Thoracic aorta (tissue), 2 donors: Measurements from ENCODE around the gene SLC30A1. TPM values are rescaled to one million over a fixed set of nuclear protein-coding genes. Genes with fewer than 3 reads are reported as not detected.

Experiments used
- ATAC-seq: fragments of 150-250 bp; one replicate; pipeline ENCODE4 v1.8.0; 2017; ENCODE audit warnings: low read depth; ENCODE audit not compliant: insufficient number of reproducible peaks, low FRiP score
- DNase-seq: peaks from one replicate; pipeline ENCODE4 v3.0.0-alpha.2; 2020; ENCODE audit warnings: low spot score
- H3K27ac ChIP-seq, 2 donors: fragments of 200-600 bp; sonication (generic); 1 replicate in 1 of 2; 2 replicates in 1 of 2; pipeline ENCODE4 v1.5.1; 2016; ENCODE audit warnings: mild to moderate bottlenecking in 2 of 2, moderate library complexity in 2 of 2
- H3K27me3 ChIP-seq: fragments of 200-600 bp; sonication (generic); replicated peaks from 2 replicates; pipeline ENCODE4 v1.6.0; 2016; ENCODE audit warnings: mild to moderate bottlenecking; ENCODE audit not compliant: insufficient read depth
- H3K36me3 ChIP-seq: fragments of 200-600 bp; sonication (generic); one replicate; pipeline ENCODE4 v1.5.1; 2016
- H3K4me1 ChIP-seq, 2 donors: fragments of 200-600 bp; sonication (generic); 1 replicate in 1 of 2; 2 replicates in 1 of 2; pipeline versions ENCODE4 v1.5.1 to v1.6.0; 2016; ENCODE audit warnings: low read depth in 2 of 2, mild to moderate bottlenecking in 1 of 2; ENCODE audit not compliant: control insufficient read depth in 1 of 2
- H3K4me3 ChIP-seq: fragments of 200-600 bp; sonication (generic); 2 replicates; pipeline ENCODE4 v1.5.1; 2016; ENCODE audit warnings: mild to moderate bottlenecking
- H3K9me3 ChIP-seq: fragments of 200-600 bp; sonication (generic); 2 replicates; pipeline ENCODE4 v1.5.1; 2016
- total RNA-seq, 2 donors: library from RNA; depleted of rRNA; stranded (reverse); fragments of >200 nt; gene quantifications; one replicate each; pipeline versions ENCODE4 v1.1.0 to v1.2.3, GENCODE V29; 2016
- TF ChIP-seq, protein P1 (sequence below): fragments of 200-600 bp; sonication (generic); IDR thresholded peaks from one replicate; pipeline ENCODE4 v1.5.1; 2019; ENCODE audit warnings: antibody characterized with exemption

The SLC30A1 gene
- total RNA-seq, 2 donors from 2014 or later: 8.8 to 23.9 TPM

DNA sequence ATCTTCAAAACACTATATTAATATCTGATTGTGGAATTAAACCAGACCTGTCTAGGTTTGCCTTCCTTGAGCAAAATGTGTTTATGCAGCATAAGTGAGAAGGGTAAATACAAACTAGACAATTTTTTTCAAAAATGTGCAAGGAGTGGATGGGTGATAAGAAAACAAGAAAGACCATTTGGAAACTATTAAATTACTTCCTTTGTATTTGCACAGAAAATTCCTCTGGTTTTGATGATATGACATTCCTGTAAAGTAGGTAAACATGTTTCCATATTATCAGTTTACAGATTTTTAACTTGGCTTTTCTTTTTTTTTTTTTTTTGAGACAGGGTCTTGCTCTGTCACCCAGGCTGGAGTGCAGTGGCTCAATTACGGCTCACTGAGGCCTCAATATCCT is 24.8 kb upstream of the SLC30A1 start:
- Histone ChIP-seq H3K4me3 (no peak overlapping the region), H3K27ac (no peak overlapping the region), H3K27me3 (no peaks in the 10 kb centered on the region)

DNA sequence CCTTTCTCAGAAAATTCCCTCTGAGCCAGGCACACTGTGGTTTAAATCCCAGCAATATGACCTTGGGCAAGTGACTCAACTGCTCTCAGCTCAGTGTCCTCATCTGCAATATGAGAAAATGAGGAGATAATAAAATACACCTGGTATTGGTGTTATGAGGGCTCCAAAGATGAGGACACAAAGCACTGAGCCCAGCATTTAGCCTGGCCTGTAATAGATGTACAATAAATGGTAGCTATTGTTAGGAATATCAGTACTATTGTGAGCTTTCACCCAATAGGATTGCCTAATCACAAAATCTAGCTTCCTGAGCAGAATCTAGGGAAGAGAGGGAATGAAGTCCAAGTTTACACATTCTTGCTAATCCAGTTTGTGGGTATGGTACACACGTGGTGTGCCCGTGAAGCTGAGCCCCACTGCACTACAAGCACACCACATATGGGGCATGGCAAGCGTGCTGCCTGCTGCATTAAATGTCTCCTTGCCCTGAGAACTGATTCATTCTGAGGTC is 24.3 kb upstream of the SLC30A1 start:
- H3K9me3 ChIP-seq: no peaks in the 10 kb centered on the region
- TF ChIP-seq, protein P1, sequence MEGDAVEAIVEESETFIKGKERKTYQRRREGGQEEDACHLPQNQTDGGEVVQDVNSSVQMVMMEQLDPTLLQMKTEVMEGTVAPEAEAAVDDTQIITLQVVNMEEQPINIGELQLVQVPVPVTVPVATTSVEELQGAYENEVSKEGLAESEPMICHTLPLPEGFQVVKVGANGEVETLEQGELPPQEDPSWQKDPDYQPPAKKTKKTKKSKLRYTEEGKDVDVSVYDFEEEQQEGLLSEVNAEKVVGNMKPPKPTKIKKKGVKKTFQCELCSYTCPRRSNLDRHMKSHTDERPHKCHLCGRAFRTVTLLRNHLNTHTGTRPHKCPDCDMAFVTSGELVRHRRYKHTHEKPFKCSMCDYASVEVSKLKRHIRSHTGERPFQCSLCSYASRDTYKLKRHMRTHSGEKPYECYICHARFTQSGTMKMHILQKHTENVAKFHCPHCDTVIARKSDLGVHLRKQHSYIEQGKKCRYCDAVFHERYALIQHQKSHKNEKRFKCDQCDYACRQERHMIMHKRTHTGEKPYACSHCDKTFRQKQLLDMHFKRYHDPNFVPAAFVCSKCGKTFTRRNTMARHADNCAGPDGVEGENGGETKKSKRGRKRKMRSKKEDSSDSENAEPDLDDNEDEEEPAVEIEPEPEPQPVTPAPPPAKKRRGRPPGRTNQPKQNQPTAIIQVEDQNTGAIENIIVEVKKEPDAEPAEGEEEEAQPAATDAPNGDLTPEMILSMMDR: no peak
- no peaks in the 10 kb centered on the region for H3K36me3 ChIP-seq
- ATAC-seq: no peak
- DNase-seq: no peak
- no peak overlapping the region for H3K27ac ChIP-seq
- H3K4me1 ChIP-seq: peaks cover 0 to 5% of the 10 kb centered on the region in 2 donors
- no peak overlapping the region for H3K4me3 ChIP-seq
- H3K27me3 ChIP-seq: no peaks in the 10 kb centered on the region

More for the DNA sequence above, 24.8 kb upstream of the SLC30A1 start:
- no peak for DNase-seq
- Histone ChIP-seq H3K9me3 (no peaks in the 10 kb centered on the region), H3K4me1 (peaks cover 0 to 5% of the 10 kb centered on the region in 2 donors), H3K36me3 (no peaks in the 10 kb centered on the region)
- TF ChIP-seq, protein P1: no peak
- ATAC-seq: no peak

DNA sequence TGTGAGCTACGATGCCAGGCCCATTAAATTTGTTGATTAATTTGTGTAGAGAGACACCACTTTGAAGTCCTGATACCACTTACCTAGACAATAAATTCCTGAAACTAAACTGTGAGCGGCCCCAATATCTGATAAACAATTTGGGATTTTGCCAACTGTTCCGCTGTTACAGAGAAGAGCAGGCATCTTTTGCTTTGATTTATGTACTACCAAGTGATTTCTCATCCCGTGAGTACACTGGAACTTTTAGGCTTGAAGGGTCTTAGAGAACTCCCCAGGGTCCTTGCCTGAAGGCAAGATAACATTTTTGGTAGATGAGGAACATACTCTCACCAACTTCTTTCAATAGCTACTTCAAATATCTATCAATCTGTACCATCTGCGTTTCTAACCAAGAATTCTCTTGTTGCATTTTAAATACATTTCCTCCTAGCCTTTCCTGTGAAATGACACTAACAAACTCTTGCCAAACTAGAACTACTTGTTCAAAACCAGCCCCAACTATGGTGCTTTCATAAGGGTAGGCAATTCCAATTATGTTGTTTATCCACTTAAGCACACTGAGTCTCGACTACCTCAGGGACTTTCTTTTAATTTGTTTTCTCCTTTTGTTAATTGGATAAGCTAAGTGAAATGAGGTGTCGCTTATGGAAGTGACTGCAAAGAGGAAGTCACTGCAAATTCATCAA is 23.2 kb upstream of the SLC30A1 start:
- TF ChIP-seq, protein P1: no peak
- Histone ChIP-seq H3K4me3 (no peak overlapping the region), H3K27ac (no peak overlapping the region), H3K4me1 (no peaks in the 10 kb centered on the region), H3K36me3 (no peaks in the 10 kb centered on the region), H3K27me3 (no peaks in the 10 kb centered on the region), H3K9me3 (no peaks in the 10 kb centered on the region)
- no peak for DNase-seq
- no peak for ATAC-seq

DNA sequence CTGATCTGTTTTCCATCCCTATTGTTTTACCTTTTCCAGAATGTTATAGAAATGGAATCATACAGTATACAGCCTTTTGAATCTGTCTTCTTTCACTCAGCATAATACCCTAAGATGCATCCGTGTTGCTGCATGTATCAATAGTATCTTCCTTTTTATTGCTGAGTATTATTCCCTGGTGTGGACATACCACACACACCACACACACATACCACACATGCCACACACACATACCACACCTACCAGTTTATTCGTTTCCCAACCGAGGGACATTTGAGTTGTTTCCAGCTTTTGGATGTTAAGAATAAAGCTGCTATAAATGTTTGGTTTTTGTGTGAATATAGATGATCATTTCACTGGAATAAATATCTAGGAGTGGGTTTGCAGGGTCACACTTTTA is 22.2 kb upstream of the SLC30A1 start:
- DNase-seq (no peak), ATAC-seq (no peak)
- Histone ChIP-seq H3K36me3 (no peaks in the 10 kb centered on the region), H3K4me1 (no peaks in the 10 kb centered on the region), H3K27ac (no peak overlapping the region), H3K9me3 (no peaks in the 10 kb centered on the region), H3K27me3 (no peaks in the 10 kb centered on the region), H3K4me3 (no peak overlapping the region)
- TF ChIP-seq, protein P1: no peak

DNA sequence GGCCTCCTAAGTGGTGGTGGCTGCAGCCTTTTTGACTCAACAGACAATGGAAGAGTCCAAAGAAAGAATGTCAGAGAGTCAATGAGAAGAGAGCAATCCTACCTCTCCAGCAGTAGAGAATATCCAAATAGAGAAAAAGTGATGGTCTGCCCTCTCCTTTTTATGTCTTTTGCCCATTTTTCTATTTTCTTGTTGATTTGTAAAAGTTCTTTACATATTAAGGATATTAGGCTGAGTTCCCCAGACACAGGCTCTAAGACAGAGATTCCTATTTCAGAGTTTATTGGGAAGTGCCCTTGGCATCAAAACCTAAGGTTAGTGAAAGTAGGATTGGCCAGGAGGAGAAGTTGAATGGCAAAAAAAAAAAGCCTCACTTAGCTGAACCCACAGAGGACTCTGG is 20.3 kb upstream of the SLC30A1 start:
- H3K27ac ChIP-seq: no peak overlapping the region
- TF ChIP-seq, protein P1: no peak
- no peaks in the 10 kb centered on the region for H3K9me3 ChIP-seq
- DNase-seq (no peak), ATAC-seq (no peak)
- no peaks in the 10 kb centered on the region for H3K4me1 ChIP-seq
- no peak overlapping the region for H3K4me3 ChIP-seq
- no peaks in the 10 kb centered on the region for H3K36me3 ChIP-seq
- no peaks in the 10 kb centered on the region for H3K27me3 ChIP-seq
